Panc1 (cell line): ENCODE results near the gene TAC3. TPM values are rescaled to one million over a fixed set of nuclear protein-coding genes. Genes with fewer than 3 reads are reported as not detected.

Source experiments
- ATAC-seq: fragments of 200-7000 bp; cut with Tn5 transposase; 2 replicates; pipeline ENCODE4 v1.9.1; 2020; ENCODE audit warnings: mild to moderate bottlenecking, moderate library complexity
- BruUV-seq: library from RNA; stranded (reverse); fragments of 400-500 nt; replicated peaks from 2 replicates; lab custom pipeline; 2021; lab: Mats Ljungman, UMichigan
- CTCF ChIA-PET: fragments of 300-600 bp; sonication (Branson Sonifier 250); formaldehyde crosslinking; loops from one replicate; lab custom pipeline; 2022; ENCODE audit warnings: antibody characterized with exemption; lab: Charles Lee
- POLR2A ChIA-PET: fragments of 300-600 bp; sonication (Branson Sonifier 250); formaldehyde crosslinking; loops from one replicate; lab custom pipeline; 2022; ENCODE audit warnings: antibody characterized with exemption; lab: Charles Lee
- DNase-seq: peaks from one replicate; pipeline ENCODE4 v3.0.0-alpha.2; 2010; ENCODE audit warnings: low read depth, low spot score
- H3K27ac ChIP-seq: 2 replicates; pipeline ENCODE4 v1.5.1; 2011; ENCODE audit warnings: mild to moderate bottlenecking, low read length, inconsistent platforms
- H3K27me3 ChIP-seq: fragments of 200-500 bp; sonication (Bioruptor generic); 2 replicates; pipeline ENCODE4 v1.6.0; 2014; ENCODE audit warnings: low read length, inconsistent platforms; ENCODE audit not compliant: control insufficient read depth, insufficient read depth
- H3K36me3 ChIP-seq: fragments of 200-500 bp; sonication (Bioruptor generic); 2 replicates; pipeline ENCODE4 v1.5.1; 2014; ENCODE audit warnings: inconsistent platforms, mild to moderate bottlenecking, low read length, moderate library complexity; ENCODE audit not compliant: control insufficient read depth, insufficient read depth
- H3K4me1 ChIP-seq: 2 replicates; pipeline ENCODE4 v1.5.1; 2011; ENCODE audit warnings: inconsistent platforms, mild to moderate bottlenecking, low read length, moderate library complexity; ENCODE audit not compliant: control insufficient read depth, insufficient read depth
- H3K4me3 ChIP-seq, 2 experiments: 2 replicates each; pipeline ENCODE4 v1.5.1; 2011 to 2012; ENCODE audit warnings: low read depth in 2 of 2, low read length in 2 of 2, mild to moderate bottlenecking in 2 of 2, inconsistent platforms in 1 of 2, moderate library complexity in 1 of 2
- H3K9me3 ChIP-seq: fragments of 200-500 bp; sonication (Bioruptor generic); 2 replicates; pipeline ENCODE4 v1.5.1; 2014; ENCODE audit warnings: low read depth, mild to moderate bottlenecking, inconsistent platforms, low read length, moderate library complexity; ENCODE audit not compliant: control insufficient read depth, insufficient read depth
- POLR2AphosphoS5 ChIP-seq: IDR thresholded peaks from 2 replicates; pipeline ENCODE4 v1.6.1; 2012; ENCODE audit warnings: mild to moderate bottlenecking, low read depth, low read length, moderate library complexity
- SIN3A ChIP-seq: IDR thresholded peaks from 2 replicates; pipeline ENCODE4 v1.6.1; 2012; ENCODE audit warnings: low read depth, mild to moderate bottlenecking, low read length, moderate library complexity, borderline replicate concordance; ENCODE audit not compliant: insufficient read depth
- TCF7L2 ChIP-seq: IDR thresholded peaks from 2 replicates; pipeline ENCODE4 v1.6.1; 2011; ENCODE audit warnings: mild to moderate bottlenecking, low read depth, low read length, inconsistent platforms
- in situ Hi-C: cut with HindIII; loops from 2 replicates; pipeline ENCODE4 v1.10.0; 2016; ENCODE audit warnings: low sequenced_read_pairs, low pct_unique_long_range_greater_than_20kb
- intact Hi-C: fragments of 100-400 bp; cut with micrococcal nuclease; formaldehyde crosslinking; loops from one replicate; pipeline ENCODE4 v1.10.0; 2022; ENCODE audit not compliant: unreplicated experiment
- total RNA-seq: library from RNA; stranded (reverse); gene quantifications from one replicate; pipeline ENCODE4 v1.2.1, GENCODE V29; 2021; ENCODE audit not compliant: unreplicated experiment
- TF ChIP-seq, protein P1 (sequence below): fragments of 450-650 bp; IDR thresholded peaks from 2 replicates; pipeline ENCODE4 v1.5.1; 2017; ENCODE audit warnings: mild to moderate bottlenecking
- TF ChIP-seq, protein P2 (sequence below), 2 experiments: IDR thresholded peaks; 2 replicates each; pipeline ENCODE4 v1.6.1; 2011 to 2012; ENCODE audit warnings: low read depth in 2 of 2, control low read depth in 1 of 2, low read length in 1 of 2, mild to moderate bottlenecking in 1 of 2, moderate library complexity in 1 of 2; ENCODE audit not compliant: insufficient read depth in 1 of 2

The TAC3 gene
- total RNA-seq, 1 experiment from 2014 or later, result not detected

- intact Hi-C loops (no loop called here), in situ Hi-C loops (no loop called here)
- no peak overlapping the region for H3K27ac ChIP-seq
- POLR2A ChIA-PET, result interaction anchor here (0.6 kb wide), 1 partner anchor 18 kb away, joined by 8 read pairs; no protein-coding TSS in a partner anchor
- peaks cover 18% of the 10 kb centered on the region for H3K27me3 ChIP-seq
- H3K9me3 ChIP-seq, result no peaks in the 10 kb centered on the region
- no peaks in the 10 kb centered on the region for H3K36me3 ChIP-seq
- CTCF ChIA-PET, result no interaction called here
- no peak overlapping the region for H3K4me3 ChIP-seq
- no peaks in the 10 kb centered on the region for H3K4me1 ChIP-seq
- TF ChIP-seq TCF7L2 (no peak), POLR2AphosphoS5 (no peak), SIN3A (no peak)
- TF ChIP-seq, protein P1, sequence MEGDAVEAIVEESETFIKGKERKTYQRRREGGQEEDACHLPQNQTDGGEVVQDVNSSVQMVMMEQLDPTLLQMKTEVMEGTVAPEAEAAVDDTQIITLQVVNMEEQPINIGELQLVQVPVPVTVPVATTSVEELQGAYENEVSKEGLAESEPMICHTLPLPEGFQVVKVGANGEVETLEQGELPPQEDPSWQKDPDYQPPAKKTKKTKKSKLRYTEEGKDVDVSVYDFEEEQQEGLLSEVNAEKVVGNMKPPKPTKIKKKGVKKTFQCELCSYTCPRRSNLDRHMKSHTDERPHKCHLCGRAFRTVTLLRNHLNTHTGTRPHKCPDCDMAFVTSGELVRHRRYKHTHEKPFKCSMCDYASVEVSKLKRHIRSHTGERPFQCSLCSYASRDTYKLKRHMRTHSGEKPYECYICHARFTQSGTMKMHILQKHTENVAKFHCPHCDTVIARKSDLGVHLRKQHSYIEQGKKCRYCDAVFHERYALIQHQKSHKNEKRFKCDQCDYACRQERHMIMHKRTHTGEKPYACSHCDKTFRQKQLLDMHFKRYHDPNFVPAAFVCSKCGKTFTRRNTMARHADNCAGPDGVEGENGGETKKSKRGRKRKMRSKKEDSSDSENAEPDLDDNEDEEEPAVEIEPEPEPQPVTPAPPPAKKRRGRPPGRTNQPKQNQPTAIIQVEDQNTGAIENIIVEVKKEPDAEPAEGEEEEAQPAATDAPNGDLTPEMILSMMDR, result no peak
- TF ChIP-seq, protein P2, sequence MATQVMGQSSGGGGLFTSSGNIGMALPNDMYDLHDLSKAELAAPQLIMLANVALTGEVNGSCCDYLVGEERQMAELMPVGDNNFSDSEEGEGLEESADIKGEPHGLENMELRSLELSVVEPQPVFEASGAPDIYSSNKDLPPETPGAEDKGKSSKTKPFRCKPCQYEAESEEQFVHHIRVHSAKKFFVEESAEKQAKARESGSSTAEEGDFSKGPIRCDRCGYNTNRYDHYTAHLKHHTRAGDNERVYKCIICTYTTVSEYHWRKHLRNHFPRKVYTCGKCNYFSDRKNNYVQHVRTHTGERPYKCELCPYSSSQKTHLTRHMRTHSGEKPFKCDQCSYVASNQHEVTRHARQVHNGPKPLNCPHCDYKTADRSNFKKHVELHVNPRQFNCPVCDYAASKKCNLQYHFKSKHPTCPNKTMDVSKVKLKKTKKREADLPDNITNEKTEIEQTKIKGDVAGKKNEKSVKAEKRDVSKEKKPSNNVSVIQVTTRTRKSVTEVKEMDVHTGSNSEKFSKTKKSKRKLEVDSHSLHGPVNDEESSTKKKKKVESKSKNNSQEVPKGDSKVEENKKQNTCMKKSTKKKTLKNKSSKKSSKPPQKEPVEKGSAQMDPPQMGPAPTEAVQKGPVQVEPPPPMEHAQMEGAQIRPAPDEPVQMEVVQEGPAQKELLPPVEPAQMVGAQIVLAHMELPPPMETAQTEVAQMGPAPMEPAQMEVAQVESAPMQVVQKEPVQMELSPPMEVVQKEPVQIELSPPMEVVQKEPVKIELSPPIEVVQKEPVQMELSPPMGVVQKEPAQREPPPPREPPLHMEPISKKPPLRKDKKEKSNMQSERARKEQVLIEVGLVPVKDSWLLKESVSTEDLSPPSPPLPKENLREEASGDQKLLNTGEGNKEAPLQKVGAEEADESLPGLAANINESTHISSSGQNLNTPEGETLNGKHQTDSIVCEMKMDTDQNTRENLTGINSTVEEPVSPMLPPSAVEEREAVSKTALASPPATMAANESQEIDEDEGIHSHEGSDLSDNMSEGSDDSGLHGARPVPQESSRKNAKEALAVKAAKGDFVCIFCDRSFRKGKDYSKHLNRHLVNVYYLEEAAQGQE (IDR thresholded peaks at IDR 0.05; ENCODE audit: insufficient read depth in 1 of 2, low read depth in 2 of 2, low read length in 1 of 2), result no peak
- DNase-seq (no peak), ATAC-seq (no peak)
- no TSS peak for BruUV-seq
Observed at GRCh38 chr12:57046086-57046791, 29.9 kb upstream of the TAC3 start.

- BruUV-seq, result no TSS peak
- no peak overlapping the region for H3K27ac ChIP-seq
- peaks cover 25% of the 10 kb centered on the region for H3K27me3 ChIP-seq
- in situ Hi-C loops, result no loop called here
- no peak for ATAC-seq
- CTCF ChIA-PET, result no interaction called here
- no peaks in the 10 kb centered on the region for H3K9me3 ChIP-seq
- no peak for TF ChIP-seq TCF7L2
- no peak for TF ChIP-seq POLR2AphosphoS5
- TF ChIP-seq, protein P2 (IDR thresholded peaks at IDR 0.05; ENCODE audit: insufficient read depth in 1 of 2, low read depth in 2 of 2, low read length in 1 of 2), result no peak
- TF ChIP-seq, protein P1, result no peak
- TF ChIP-seq SIN3A, result no peak
- no peaks in the 10 kb centered on the region for H3K4me1 ChIP-seq
- DNase-seq, result no peak
- intact Hi-C loops, result no loop called here
- no peak overlapping the region for H3K4me3 ChIP-seq
- H3K36me3 ChIP-seq, result no peaks in the 10 kb centered on the region
- POLR2A ChIA-PET, result no interaction called here
Observed at GRCh38 chr12:57044889-57045288, 28.6 kb upstream of the TAC3 start.
